Activated CD4-positive, alpha-beta memory T cell treated with anti-CD3 and anti-CD28 coated beads, Interleukin-2, amount 10 ng/mL, durations not matched to agents 7 days and 5 days (primary cell): ENCODE measurements around the gene GIMAP1. TPM values are rescaled to one million over a fixed set of nuclear protein-coding genes. Genes with fewer than 3 reads are reported as not detected.
A peak's percentile ranks its signal among the peaks of the same experiment; 100 is the strongest.

Experiments used
- CTCF ChIA-PET: fragments of 350-600 bp; sonication (Branson Sonifier 250); formaldehyde crosslinking; loops from one replicate; lab custom pipeline; 2021; ENCODE audit warnings: antibody characterized with exemption, inconsistent platforms; lab: Charles Lee
- POLR2A ChIA-PET: fragments of 350-600 bp; sonication (Branson Sonifier 250); formaldehyde crosslinking; loops from one replicate; lab custom pipeline; 2021; ENCODE audit warnings: antibody characterized with exemption; lab: Charles Lee
- DNase-seq: peaks from one replicate; pipeline ENCODE4 v3.0.0-alpha.2; 2020
- H3K27ac Mint-ChIP-seq: one replicate; pipeline ENCODE4 v1.8.0; 2021; ENCODE audit warnings: mild to moderate bottlenecking, mixed read lengths
- H3K27me3 Mint-ChIP-seq: one replicate; pipeline ENCODE4 v1.8.0; 2021; ENCODE audit warnings: mixed read lengths
- H3K36me3 Mint-ChIP-seq: one replicate; pipeline ENCODE4 v1.8.0; 2021; ENCODE audit warnings: low read depth, mixed read lengths
- H3K4me1 Mint-ChIP-seq: one replicate; pipeline ENCODE4 v1.8.0; 2021; ENCODE audit warnings: mixed read lengths
- H3K4me3 Mint-ChIP-seq: one replicate; pipeline ENCODE4 v1.8.0; 2021; ENCODE audit warnings: mild to moderate bottlenecking, mixed read lengths
- H3K9me3 Mint-ChIP-seq: one replicate; pipeline ENCODE4 v1.8.0; 2021; ENCODE audit warnings: mixed read lengths
- total RNA-seq, 2 experiments: library from RNA; stranded (reverse); gene quantifications; one replicate each; pipeline ENCODE4 v1.2.3, GENCODE V29; 2021

GIMAP1 gene
- total RNA-seq, 2 experiments from 2014 or later: 18.8 to 21.0 TPM

DNA sequence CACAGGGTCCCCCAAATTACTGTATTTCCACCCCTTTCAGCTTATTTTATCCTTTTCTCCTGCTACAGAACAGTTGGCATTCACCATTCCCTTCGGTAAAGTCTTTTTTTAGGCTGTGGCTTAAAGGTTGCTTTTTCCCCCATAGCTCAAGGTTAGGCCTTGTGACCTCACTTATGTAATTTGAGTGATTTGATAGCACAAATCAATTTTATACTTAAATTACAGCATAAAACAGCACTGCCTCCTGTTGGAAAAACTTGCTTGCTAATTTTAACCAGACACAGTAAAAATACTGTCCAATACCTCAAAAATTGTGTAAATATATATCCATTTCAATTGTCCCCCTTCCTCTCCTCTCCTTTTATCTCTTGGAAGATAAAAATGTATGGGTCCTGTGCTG, 7.1 kb downstream of the GIMAP1 start:
- Mint-ChIP-seq H3K27me3 (no peaks in the 10 kb centered on the region), H3K27ac (no peak overlapping the region), H3K9me3 (peaks cover 29% of the 10 kb centered on the region), H3K4me3 (no peak overlapping the region), H3K4me1 (peaks cover 39% of the 10 kb centered on the region), H3K36me3 (peaks cover 92% of the 10 kb centered on the region)
- CTCF ChIA-PET: interaction anchor here (0.8 to 1.3 kb wide), 2 partner anchors 102 to 275 kb away, joined by 3 read pairs; no protein-coding TSS in a partner anchor
- POLR2A ChIA-PET: interaction anchor here (0.6 to 1.0 kb wide), 3 partner anchors 9 to 157 kb away, joined by 3 read pairs; no protein-coding TSS in a partner anchor
- no peak for DNase-seq

DNA sequence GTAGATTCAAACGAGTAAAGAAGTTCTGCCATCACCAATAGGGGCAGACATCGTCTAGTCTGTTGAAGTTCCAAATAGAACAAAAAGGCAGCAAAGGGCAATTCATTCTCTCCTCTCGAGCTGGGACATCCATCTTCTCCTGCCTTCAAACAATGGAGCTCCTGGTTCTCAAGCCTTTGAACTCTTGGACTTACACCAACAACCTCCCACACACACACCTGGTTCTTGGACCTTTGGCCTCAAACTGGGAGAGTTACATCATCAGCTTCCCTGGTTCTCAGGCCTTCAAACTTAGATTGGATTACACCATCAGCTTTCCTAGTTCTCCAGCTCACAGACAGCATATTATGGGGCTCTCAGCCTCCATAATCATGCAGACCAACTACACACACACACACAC, 11.0 kb downstream of the GIMAP1 start:
- Mint-ChIP-seq H3K4me1 (peaks cover 40% of the 10 kb centered on the region), H3K9me3 (peaks cover 39% of the 10 kb centered on the region), H3K4me3 (no peak overlapping the region), H3K36me3 (peaks cover 74% of the 10 kb centered on the region), H3K27ac (no peak overlapping the region), H3K27me3 (no peaks in the 10 kb centered on the region)
- ChIA-PET CTCF (no interaction called here), POLR2A (interaction anchor here (0.6 to 1.3 kb wide), 3 partner anchors 11 to 111 kb away, joined by 3 to 10 read pairs (median 4); partner anchors contain the start of gene GIMAP1)
- no peak for DNase-seq

DNA sequence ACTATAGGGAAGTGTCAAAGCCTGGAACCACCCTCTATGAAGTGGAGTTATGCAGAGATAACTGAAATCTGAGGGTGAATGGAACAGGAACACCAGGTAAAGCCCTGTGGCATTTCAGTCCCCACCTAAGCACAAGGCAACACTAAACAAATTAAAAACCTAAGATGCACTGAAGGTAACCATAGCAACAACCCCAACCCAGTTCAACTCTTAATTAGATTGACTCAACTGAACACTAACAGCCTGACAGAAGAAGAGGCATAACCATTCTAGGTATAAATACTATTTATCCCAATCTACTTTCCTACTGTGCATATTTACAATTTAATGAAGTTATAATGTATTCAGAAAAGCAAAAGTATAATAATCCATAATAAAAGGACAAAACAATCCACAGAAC, 11.6 kb downstream of the GIMAP1 start:
- Mint-ChIP-seq H3K27ac (no peak overlapping the region), H3K4me3 (no peak overlapping the region), H3K4me1 (peaks cover 44% of the 10 kb centered on the region), H3K9me3 (peaks cover 39% of the 10 kb centered on the region), H3K36me3 (peaks cover 68% of the 10 kb centered on the region), H3K27me3 (no peaks in the 10 kb centered on the region)
- DNase-seq: no peak
- POLR2A ChIA-PET: interaction anchor here (1.0 to 5.6 kb wide), 4 partner anchors 11 to 28 kb away, joined by 3 to 60 read pairs (median 7); partner anchors contain the start of gene GIMAP1
- CTCF ChIA-PET: interaction anchor here (7.9 kb wide), 1 partner anchor 11 kb away, joined by 44 read pairs; the partner anchor contains the start of gene GIMAP1

GRCh38 chr7:150728609-150729008, 12.2 kb downstream of the GIMAP1 start:
- ChIA-PET POLR2A (interaction anchor here (1.0 to 5.6 kb wide), 4 partner anchors 10 to 61 kb away, joined by 3 to 60 read pairs (median 4); partner anchors contain the start of gene GIMAP1), CTCF (interaction anchor here (7.9 kb wide), 1 partner anchor 12 kb away, joined by 44 read pairs; the partner anchor contains the start of gene GIMAP1)
- peaks cover 50% of the 10 kb centered on the region for H3K4me1 Mint-ChIP-seq
- peaks cover 62% of the 10 kb centered on the region for H3K36me3 Mint-ChIP-seq
- H3K4me3 Mint-ChIP-seq: no peak overlapping the region
- no peak overlapping the region for H3K27ac Mint-ChIP-seq
- H3K9me3 Mint-ChIP-seq: peaks cover 39% of the 10 kb centered on the region
- H3K27me3 Mint-ChIP-seq: no peaks in the 10 kb centered on the region
- no peak for DNase-seq

DNA sequence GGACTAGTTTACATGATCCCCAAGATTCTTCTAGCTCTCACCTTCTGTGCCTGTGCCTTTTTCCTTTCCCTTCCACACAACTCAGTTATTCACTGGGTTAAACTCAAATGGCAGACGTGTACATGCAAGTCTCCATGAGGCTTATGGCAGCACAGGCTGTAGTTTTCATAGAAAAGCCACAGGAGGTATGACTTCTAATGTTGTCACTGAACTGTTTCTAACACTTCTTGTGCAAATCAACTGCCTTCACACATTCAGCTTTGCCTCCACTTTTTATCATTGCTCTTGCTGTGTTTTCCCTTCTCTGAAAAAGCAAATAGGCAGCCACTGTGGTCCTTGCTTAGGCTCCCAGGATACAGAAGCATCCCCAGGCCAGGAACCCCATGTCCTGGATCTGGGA, 15.5 kb downstream of the GIMAP1 start:
- H3K27me3 Mint-ChIP-seq: no peaks in the 10 kb centered on the region
- peaks cover 74% of the 10 kb centered on the region for H3K4me1 Mint-ChIP-seq
- H3K4me3 Mint-ChIP-seq: peak overlapping the region; percentile 51
- CTCF ChIA-PET: interaction anchor here (1.0 to 7.9 kb wide), 6 partner anchors 12 to 230 kb away, joined by 3 to 44 read pairs (median 4); partner anchors contain the start of genes GIMAP1 and GIMAP6
- peaks cover 34% of the 10 kb centered on the region for H3K36me3 Mint-ChIP-seq
- POLR2A ChIA-PET: interaction anchor here (0.6 to 5.6 kb wide), 27 partner anchors 8 to 282 kb away, joined by 3 to 60 read pairs (median 5); partner anchors contain the start of genes GIMAP1, GIMAP2, GIMAP4 and GIMAP6
- no peak for DNase-seq
- H3K9me3 Mint-ChIP-seq: peaks cover 25% of the 10 kb centered on the region
- H3K27ac Mint-ChIP-seq: peak overlapping the region; percentile 94

GRCh38 chr7:150732786-150733481, 16.5 kb downstream of the GIMAP1 start:
- ChIA-PET CTCF (interaction anchor here (0.8 to 7.9 kb wide), 11 partner anchors 9 to 326 kb away, joined by 3 to 44 read pairs (median 3); partner anchors contain the start of genes GIMAP1, GIMAP4 and GIMAP6), POLR2A (interaction anchor here (1.0 to 5.6 kb wide), 21 partner anchors 10 to 283 kb away, joined by 3 to 60 read pairs (median 9); partner anchors contain the start of genes GIMAP1, GIMAP2, GIMAP4 and GIMAP6)
- H3K27ac Mint-ChIP-seq: peak overlapping the region; percentile 94
- H3K9me3 Mint-ChIP-seq: peaks cover 15% of the 10 kb centered on the region
- peaks cover 31% of the 10 kb centered on the region for H3K36me3 Mint-ChIP-seq
- no peak for DNase-seq
- H3K4me3 Mint-ChIP-seq: peak overlapping the region; percentile 21
- no peaks in the 10 kb centered on the region for H3K27me3 Mint-ChIP-seq
- H3K4me1 Mint-ChIP-seq: peaks cover 80% of the 10 kb centered on the region

DNA sequence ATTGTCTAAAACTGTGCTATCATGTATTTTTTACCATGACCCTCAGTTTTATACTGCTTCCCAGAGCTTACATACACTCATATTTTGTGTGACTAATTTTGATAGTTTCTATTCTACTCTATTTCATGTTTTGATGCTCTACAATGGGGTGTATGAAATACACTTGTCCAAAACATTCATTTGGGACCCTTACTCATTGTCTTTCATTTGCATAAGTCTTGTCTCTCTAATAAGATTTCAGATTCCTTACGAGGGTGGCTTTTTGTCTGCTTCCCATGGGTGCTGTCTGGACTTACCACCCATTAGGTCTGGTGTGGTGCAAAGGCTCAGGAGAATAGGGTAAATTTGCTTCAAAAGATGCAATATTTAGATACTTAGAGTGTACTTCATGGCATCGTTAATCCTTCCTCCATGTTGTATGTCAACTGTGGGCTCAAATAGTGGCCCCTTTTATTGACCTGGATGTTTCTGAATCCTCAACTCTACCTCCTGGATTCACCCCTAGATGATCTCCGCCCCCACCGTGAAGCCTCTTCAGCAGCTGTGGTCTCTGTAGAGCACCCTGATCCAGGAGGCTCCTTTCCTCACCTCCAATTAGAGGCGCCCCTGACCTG, 17.2 kb downstream of the GIMAP1 start:
- ChIA-PET POLR2A (interaction anchor here (1.5 to 5.6 kb wide), 11 partner anchors 10 to 284 kb away, joined by 4 to 60 read pairs (median 16); partner anchors contain the start of genes GIMAP1, GIMAP2, GIMAP6 and GIMAP7), CTCF (interaction anchor here (1.2 to 7.9 kb wide), 6 partner anchors 8 to 232 kb away, joined by 3 to 44 read pairs (median 4); partner anchors contain the start of genes GIMAP1 and GIMAP4)
- Mint-ChIP-seq H3K4me3 (peak overlapping the region; percentile 21), H3K27me3 (no peaks in the 10 kb centered on the region), H3K4me1 (peaks cover 78% of the 10 kb centered on the region), H3K9me3 (peaks cover 9% of the 10 kb centered on the region), H3K36me3 (peaks cover 33% of the 10 kb centered on the region), H3K27ac (peak overlapping the region; percentile 94)
- no peak for DNase-seq

DNA sequence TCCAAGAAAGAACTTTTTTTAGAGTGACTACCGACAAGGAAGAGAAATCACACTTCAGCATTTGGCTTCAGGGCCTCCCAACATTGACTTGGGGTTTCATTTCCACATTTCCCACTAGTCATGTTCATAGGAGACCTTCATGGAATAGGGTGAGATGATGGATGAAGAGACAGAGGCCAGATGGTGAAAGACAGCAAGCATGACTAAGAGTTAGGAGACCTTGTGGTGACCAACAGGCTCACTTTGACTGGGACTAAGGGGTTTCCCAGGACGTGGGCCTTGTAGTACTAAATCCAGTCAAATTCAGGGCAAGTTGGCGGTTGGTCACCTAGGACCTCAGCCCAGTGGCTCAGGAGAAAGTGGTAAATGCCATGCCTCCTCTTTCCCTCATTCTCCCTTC, 17.8 kb downstream of the GIMAP1 start:
- POLR2A ChIA-PET: interaction anchor here (1.0 to 5.8 kb wide), 5 partner anchors 9 to 283 kb away, joined by 3 to 41 read pairs (median 11); partner anchors contain the start of gene GIMAP1

DNA sequence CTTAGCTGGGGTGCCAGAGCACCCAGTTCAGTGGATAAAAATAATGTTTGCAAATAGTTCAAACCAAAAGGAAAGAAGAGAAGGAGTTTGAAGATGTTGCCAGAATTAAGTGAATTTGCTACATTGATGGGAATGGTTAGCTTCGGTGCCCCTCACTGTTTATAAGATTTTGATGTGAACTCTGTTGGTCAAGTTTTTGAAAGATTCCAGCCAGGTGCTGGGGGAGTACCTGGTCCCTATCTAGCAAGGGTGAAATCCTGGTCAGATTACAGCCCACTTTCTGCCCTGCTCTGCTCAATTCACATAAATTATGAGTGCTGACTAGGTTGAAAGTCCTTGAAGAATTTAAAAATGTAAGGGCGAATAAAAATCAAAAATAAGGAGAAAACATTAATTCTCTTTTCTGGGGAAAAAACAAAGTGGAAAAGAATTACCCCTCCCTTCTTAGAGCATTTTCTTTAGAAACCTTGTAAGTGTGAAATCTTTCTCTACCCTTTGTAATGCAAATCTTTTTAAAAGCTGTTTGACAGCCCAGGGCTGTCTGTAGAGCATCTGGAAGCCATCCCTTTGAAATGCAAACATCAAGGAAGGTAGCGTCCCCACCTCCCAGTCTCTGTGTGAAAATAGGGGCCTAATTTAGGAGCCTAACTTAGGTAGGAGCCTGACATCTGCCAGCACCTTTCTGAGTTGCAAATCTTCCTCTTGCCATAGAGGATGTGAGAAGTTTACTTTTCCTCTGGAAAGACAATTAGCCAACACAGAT, 19.4 kb downstream of the GIMAP1 start:
- Mint-ChIP-seq H3K27me3 (no peaks in the 10 kb centered on the region), H3K27ac (peak overlapping the region; percentile 94), H3K36me3 (peaks cover 38% of the 10 kb centered on the region), H3K4me1 (peaks cover 77% of the 10 kb centered on the region), H3K4me3 (peak overlapping the region; percentile 99), H3K9me3 (peaks cover 1% of the 10 kb centered on the region)
- POLR2A ChIA-PET: interaction anchor here (0.6 to 5.8 kb wide), 7 partner anchors 19 to 287 kb away, joined by 3 to 41 read pairs (median 4); partner anchors contain the start of gene GIMAP1
- no peak for DNase-seq
- CTCF ChIA-PET: interaction anchor here (1.0 to 7.9 kb wide), 2 partner anchors 19 to 287 kb away, joined by 3 to 44 read pairs; partner anchors contain the start of gene GIMAP1

More for the DNA sequence above, 17.8 kb downstream of the GIMAP1 start:
- CTCF ChIA-PET: interaction anchor here (0.9 to 7.9 kb wide), 2 partner anchors 17 to 48 kb away, joined by 3 to 44 read pairs; partner anchors contain the start of genes GIMAP1 and GIMAP2
- H3K9me3 Mint-ChIP-seq: peaks cover 5% of the 10 kb centered on the region
- DNase-seq: no peak
- H3K4me3 Mint-ChIP-seq: no peak overlapping the region
- H3K4me1 Mint-ChIP-seq: peaks cover 77% of the 10 kb centered on the region
- peak overlapping the region; percentile 94 for H3K27ac Mint-ChIP-seq
- H3K36me3 Mint-ChIP-seq: peaks cover 34% of the 10 kb centered on the region
- H3K27me3 Mint-ChIP-seq: no peaks in the 10 kb centered on the region

DNA sequence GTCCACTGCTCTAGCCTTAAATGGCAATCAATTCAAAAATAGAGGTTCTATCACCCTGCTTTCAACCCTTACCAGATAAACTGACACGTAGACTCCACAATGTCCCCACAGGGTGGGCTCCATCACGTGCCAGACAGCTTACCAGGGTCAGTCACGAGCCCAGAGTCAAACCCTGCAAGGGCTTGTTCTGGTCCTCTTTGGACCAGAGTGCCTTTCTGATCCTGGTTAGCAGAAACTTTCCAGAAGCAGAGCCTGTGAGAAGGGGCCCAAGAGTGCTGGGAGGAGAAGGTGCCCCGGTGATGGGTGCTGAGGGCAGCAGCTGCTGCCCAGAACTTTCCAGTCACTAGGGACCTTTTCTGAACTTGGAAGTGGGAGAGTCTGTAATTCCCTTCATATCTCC, 20.5 kb downstream of the GIMAP1 start:
- Mint-ChIP-seq H3K36me3 (peaks cover 44% of the 10 kb centered on the region), H3K27me3 (no peaks in the 10 kb centered on the region), H3K9me3 (no peaks in the 10 kb centered on the region), H3K27ac (peak overlapping the region; percentile 94), H3K4me3 (peak overlapping the region; percentile 99), H3K4me1 (peaks cover 80% of the 10 kb centered on the region)
- no peak for DNase-seq
- ChIA-PET CTCF (interaction anchor here (0.7 to 3.3 kb wide), 4 partner anchors 19 to 288 kb away, joined by 3 to 29 read pairs (median 8); no protein-coding TSS in a partner anchor), POLR2A (interaction anchor here (0.9 to 5.8 kb wide), 20 partner anchors 11 to 296 kb away, joined by 3 to 42 read pairs (median 15); partner anchors contain the start of genes GIMAP1, GIMAP2, GIMAP4 and GIMAP6)
